ENCODE results near the gene RSPO1.

Gene RSPO1

GRCh38 chr1:37673920-37674319, 39.2 kb upstream of the RSPO1 start:
- TF ChIP-seq TSHZ2 (CRISPR knock-in tag; IDR thresholded peaks at IDR 0.05) (no peak), OSR1 (CRISPR knock-in tag; IDR thresholded peaks at IDR 0.05) (no peak), GLIS3 (CRISPR knock-in tag; IDR thresholded peaks at IDR 0.05) (no peak), RARB (CRISPR knock-in tag; IDR thresholded peaks at IDR 0.05) (no peak), TOX (CRISPR knock-in tag; IDR thresholded peaks at IDR 0.05; ENCODE audit: borderline replicate concordance) (no peak), ARNTL (CRISPR knock-in tag; IDR thresholded peaks at IDR 0.05; ENCODE audit: borderline replicate concordance, low read depth) (no peak), ZNF8 (CRISPR knock-in tag; IDR thresholded peaks at IDR 0.05) (no peak), SNAI2 (CRISPR knock-in tag; IDR thresholded peaks at IDR 0.05) (no peak), ZC3H10 (CRISPR knock-in tag; IDR thresholded peaks at IDR 0.05) (no peak)
- no peak for ATAC-seq

GRCh38 chr1:37672136-37672870, 37.6 kb upstream of the RSPO1 start:
- ATAC-seq, result no peak
- TF ChIP-seq RARB (CRISPR knock-in tag; IDR thresholded peaks at IDR 0.05) (no peak), OSR1 (CRISPR knock-in tag; IDR thresholded peaks at IDR 0.05) (no peak), ESRRG (CRISPR knock-in tag; IDR thresholded peaks at IDR 0.05) (no peak), POU6F1 (CRISPR knock-in tag; IDR thresholded peaks at IDR 0.05; ENCODE audit: borderline replicate concordance, low read depth) (no peak), TOX (CRISPR knock-in tag; IDR thresholded peaks at IDR 0.05; ENCODE audit: borderline replicate concordance) (no peak), TSHZ2 (CRISPR knock-in tag; IDR thresholded peaks at IDR 0.05) (no peak), CSDC2 (CRISPR knock-in tag; IDR thresholded peaks at IDR 0.05) (no peak), SNAI2 (CRISPR knock-in tag; IDR thresholded peaks at IDR 0.05) (no peak), ZNF565 (CRISPR knock-in tag; conservative IDR thresholded peaks at IDR 0.05; ENCODE audit: low read depth) (no peak), BACH2 (CRISPR knock-in tag; IDR thresholded peaks at IDR 0.05; ENCODE audit: borderline replicate concordance) (no peak), ZC3H10 (CRISPR knock-in tag; IDR thresholded peaks at IDR 0.05) (no peak), ZFP3 (CRISPR knock-in tag; IDR thresholded peaks at IDR 0.05) (no peak), TCF4 (CRISPR knock-in tag; IDR thresholded peaks at IDR 0.05; ENCODE audit: borderline replicate concordance) (no peak), CSRNP3 (CRISPR knock-in tag; IDR thresholded peaks at IDR 0.05) (no peak), ARNTL (CRISPR knock-in tag; IDR thresholded peaks at IDR 0.05; ENCODE audit: borderline replicate concordance, low read depth) (no peak), CREB5 (CRISPR knock-in tag; IDR thresholded peaks at IDR 0.05; ENCODE audit: low read depth) (no peak), PATZ1 (CRISPR knock-in tag; IDR thresholded peaks at IDR 0.05; ENCODE audit: borderline replicate concordance) (no peak), ZFP30 (CRISPR knock-in tag; IDR thresholded peaks at IDR 0.05) (no peak), ISL1 (CRISPR knock-in tag; IDR thresholded peaks at IDR 0.05) (no peak), PPARA (CRISPR knock-in tag; IDR thresholded peaks at IDR 0.05; ENCODE audit: borderline replicate concordance) (no peak)

Data from SK-N-SH treated with all-trans-retinoic acid at 6 μM for 48 hours (cell line).